Measurements from ENCODE around the gene FAM25C.
"Not testable (repeated sequence)": the region's sequence is repeated elsewhere in the genome, so short reads cannot be mapped to it uniquely, and the experiment has no call there.

The FAM25C gene

GRCh38 chr10:47999691-48000090, at the start of gene FAM25C:
TSS of gene FAM25C (minus strand) at chr10:47999791. CDS start at chr10:47999765, 26 bp downstream.
- DNase-seq (ENCODE audit: low spot score): not testable (repeated sequence)

DNA sequence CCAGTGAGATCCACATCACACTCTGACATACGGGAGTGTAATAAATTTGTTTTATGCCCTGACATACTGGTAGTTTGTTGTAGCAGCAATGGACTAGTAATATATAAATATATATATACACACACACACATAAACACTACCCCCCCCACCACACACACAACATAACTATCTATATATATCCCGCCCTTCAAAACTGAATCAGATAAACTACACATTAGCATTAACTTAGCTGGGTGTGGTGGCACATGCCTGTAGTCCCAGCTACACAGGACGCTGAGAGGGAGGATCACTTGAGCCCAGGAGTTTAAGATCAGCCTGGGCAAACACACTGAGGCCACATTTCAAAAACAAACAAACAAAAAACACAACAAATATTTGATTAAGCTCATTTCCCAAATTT, 45.0 kb upstream of the FAM25C start:
- DNase-seq (ENCODE audit: low spot score): not testable (repeated sequence)

DNA sequence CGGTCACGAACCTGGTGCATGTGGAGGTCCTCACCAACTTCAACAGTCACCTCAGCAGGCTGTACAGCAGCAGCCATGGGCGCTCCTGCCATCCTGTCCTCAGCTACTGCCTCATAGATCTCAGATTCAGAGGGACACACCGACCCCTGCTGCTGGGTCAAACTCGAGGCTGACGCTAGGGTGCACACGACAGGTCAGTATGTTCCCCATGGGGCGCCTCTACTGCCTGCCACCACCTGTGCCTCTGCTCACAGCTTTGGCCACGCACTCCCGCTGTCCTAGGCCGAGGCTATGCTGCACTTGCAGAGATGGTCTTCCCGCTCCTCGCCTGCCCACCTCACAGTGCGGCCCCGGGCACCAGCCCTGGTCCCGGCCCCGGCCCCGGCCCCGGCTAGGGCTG, 31.8 kb upstream of the FAM25C start:
- not testable (repeated sequence) for DNase-seq (ENCODE audit: low spot score)

GRCh38 chr10:48002306-48002705, 2.7 kb upstream of the FAM25C start:
- DNase-seq (ENCODE audit: low spot score): not testable (repeated sequence)

GRCh38 chr10:47994045-47994444, 5.5 kb downstream of the FAM25C start:
- not testable (repeated sequence) for DNase-seq (ENCODE audit: low spot score)

- not testable (repeated sequence) for DNase-seq (ENCODE audit: low spot score)
These were observed 7.0 kb downstream of the FAM25C start for GRCh38 chr10:47992560-47992959.

DNA sequence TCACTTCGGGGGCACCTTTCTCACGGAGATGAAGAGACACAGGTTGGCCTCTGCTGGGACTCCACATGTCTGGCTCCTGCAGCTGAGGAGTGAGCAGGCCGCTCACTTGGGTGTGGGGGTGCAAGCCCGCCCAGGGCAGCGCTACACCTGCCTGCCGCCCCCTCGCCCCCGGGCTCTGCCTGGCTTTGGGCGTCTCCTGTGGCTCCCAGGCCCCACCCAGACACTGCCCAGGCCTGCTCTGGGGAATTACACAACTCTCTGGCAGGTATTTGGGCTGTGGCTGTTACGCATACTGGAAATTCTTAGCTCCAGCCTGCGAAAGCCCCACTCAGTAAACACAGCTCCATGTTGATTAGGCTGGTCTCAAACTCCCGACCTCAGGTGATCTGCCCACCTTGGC, 7.9 kb downstream of the FAM25C start:
- not testable (repeated sequence) for DNase-seq (ENCODE audit: low spot score)

- DNase-seq (ENCODE audit: low spot score): not testable (repeated sequence)
These were observed 9.5 kb downstream of the FAM25C start for GRCh38 chr10:47990097-47990496.

DNA sequence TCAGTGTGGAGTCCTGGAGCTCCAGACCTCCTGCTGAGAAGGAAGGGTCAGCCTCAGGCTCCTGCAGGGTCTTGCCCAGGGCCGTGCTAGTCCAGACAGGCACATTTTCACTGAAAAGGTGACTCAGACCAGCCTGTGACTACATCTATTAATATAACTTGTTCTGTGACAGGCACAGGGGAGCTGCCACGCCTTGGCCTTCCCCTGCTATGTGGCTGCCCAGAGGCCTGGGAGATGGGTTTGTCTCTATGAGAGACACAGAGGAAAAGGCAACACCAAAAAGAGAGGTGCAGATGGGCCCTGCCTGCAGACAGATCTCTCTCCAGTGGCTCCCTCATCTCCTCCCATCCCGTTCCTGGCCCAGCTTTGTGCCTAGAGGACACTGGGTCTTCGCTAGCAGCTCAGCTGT, 10.0 kb downstream of the FAM25C start:
- DNase-seq (ENCODE audit: low spot score): not testable (repeated sequence)

DNA sequence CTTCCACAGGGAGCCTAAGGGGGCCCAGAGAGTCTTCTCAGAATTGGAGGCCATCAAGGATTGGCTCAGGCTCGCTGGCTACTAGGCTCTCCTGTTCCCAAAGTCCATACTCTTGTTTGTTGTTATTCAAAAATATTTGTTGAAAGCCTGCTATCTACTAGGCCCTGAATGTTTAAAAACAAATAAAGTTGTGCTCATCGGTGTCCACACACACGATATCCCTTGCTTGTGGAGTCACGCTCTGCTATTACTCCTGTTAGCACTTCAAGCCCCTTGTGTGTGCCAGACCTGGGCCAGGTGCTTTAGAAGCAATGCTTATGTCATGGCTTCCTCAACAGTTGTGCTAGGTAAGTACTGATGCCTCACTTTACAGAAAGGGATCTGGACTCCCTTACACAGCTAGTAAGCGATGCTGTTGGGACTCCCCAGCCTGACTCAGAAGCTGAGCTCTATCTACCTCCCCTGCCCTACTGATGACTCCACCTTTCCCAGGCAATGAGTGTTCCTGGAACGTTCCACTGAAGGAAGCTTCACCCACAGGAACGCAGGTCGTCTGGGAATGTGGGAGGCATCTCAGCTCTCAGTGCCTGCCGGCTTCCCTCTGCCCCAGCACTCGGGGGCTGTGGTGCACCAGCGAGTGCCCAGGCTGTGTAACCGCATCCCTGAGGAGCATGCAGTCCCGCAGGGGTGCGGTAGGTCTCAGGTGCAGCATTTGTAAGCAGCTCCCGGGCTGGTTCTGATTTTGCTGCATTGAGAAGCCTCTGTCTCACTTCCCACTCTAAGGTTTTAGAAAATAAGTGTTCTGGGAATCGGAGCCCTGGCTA, 10.7 kb downstream of the FAM25C start:
- DNase-seq (ENCODE audit: low spot score): not testable (repeated sequence)

GRCh38 chr10:47987952-47988351, 11.6 kb downstream of the FAM25C start:
- DNase-seq (ENCODE audit: low spot score): not testable (repeated sequence)

GRCh38 chr10:47986413-47987230, 13.0 kb downstream of the FAM25C start:
- DNase-seq (ENCODE audit: low spot score): not testable (repeated sequence)

DNA sequence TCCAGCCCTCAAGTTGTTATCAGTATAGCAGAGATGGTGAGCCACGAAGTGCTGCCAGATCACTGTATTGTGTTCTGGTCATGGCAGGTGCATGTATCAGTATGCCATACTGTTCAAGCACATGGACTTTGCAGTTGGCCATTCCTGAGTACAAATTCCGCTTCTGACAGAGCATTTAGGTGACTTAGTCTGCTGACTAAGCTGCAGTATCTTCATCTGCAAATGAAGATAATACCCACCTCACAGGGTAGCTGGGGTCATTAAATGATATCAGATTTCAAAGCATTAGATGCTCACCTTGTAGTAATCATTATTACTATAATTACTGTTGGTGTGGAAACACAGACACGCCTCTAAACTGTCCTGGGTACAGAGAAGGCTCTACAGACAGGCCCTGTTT, 24.2 kb downstream of the FAM25C start:
- not testable (repeated sequence) for DNase-seq (ENCODE audit: low spot score)

DNA sequence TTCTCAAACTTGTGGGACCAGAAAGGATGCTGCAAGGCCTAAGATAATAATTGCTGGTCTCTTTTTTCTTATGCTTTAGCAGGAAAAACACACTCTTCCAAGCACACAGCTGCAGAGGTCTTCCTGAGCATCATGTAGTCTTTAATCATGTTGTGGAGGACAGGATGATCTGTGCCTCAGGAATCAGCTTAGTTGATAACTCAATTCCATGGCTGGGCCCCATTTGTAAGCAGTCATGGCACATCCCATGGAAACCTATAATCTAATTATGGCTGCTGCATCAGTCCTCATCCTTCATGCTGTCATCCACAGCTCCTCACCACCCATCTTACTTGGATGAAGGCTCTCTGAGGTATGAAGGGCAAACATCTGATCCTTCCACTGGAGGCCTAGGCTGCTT, 26.5 kb downstream of the FAM25C start:
- DNase-seq (ENCODE audit: low spot score): not testable (repeated sequence)

DNA sequence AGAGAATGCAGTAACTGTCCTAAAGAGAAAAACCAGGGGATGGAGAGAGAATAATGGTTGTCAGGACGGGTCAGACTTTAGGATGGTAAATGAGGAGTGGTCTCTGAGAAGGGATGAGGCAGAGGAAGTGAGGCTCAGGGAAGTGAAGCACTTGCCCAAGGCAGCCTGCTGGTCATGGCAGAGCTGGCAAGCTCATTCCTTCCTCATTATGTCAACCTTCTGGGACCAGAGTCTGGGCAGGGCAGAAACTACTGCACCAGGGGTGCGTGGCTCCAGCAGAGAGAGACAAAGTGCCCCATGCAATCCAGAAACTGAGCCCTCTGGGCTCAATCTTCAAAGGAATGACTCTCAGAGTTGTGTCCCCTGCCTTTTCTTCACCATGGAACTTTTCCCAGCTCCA, 27.5 kb downstream of the FAM25C start:
- not testable (repeated sequence) for DNase-seq (ENCODE audit: low spot score)

- not testable (repeated sequence) for DNase-seq (ENCODE audit: low spot score)
These were observed 28.0 kb downstream of the FAM25C start for GRCh38 chr10:47971598-47971997.

- not testable (repeated sequence) for DNase-seq (ENCODE audit: low spot score)
These were observed 29.5 kb downstream of the FAM25C start for GRCh38 chr10:47970047-47970446.

DNA sequence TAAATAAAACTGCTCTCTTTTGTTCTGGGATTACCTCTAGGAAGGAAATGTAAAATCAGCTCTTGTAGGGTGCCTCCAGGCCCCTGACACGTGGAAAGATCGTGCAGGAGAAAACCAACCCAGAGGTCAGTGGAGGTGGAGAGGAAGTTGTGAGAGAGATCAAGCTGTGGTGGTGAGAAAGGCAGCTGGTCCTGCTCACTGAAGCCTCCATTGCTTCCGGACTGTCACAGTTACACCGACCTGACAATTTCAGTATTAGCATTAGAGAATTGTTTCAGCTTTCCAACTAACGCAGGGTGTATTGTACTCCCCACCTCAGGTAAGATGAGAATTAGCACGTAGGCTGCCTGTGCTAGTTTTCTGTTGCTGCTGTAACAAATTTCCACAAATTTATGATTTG, 30.6 kb downstream of the FAM25C start:
- DNase-seq (ENCODE audit: low spot score): not testable (repeated sequence)

DNA sequence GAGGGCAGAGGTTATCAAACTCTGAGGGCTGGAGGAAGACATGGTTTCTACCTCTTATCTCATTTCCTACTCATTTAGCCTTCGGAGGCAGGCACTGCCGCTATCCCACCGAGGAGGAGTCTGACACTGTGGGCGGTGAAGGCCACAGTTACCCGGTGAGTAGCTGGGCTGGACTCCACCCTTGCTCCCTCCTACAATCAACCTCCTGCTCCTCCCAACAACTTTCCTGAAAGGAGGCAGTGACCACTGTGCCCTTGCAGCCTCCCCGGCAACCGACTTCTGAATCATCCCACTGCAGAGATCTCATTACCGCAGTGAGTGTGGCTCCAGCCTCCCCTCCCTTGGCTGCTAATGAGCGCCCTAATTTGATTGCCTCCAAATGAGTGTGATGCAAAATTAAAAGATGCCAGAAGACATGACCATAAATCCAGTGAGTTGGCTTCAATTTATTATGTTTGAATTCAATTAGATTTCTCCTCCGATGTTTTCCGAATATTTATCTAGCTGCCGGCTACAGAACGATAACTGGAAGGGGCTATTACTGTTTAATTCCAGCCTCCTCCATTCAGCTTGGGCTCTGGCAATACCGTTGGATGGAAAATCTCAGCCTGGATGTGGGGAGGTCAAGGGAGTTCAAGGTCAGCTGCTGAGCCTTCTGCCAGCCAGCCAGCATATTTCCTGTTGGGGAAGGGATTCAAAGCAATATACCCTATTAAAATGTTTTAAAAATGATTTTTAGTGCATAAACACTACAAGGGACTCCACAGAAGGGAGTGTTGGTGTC, 35.1 kb downstream of the FAM25C start:
- not testable (repeated sequence) for DNase-seq (ENCODE audit: low spot score)

GRCh38 chr10:47962785-47963184, 36.8 kb downstream of the FAM25C start:
- not testable (repeated sequence) for DNase-seq (ENCODE audit: low spot score)

- not testable (repeated sequence) for DNase-seq (ENCODE audit: low spot score)
These were observed 38.9 kb downstream of the FAM25C start for GRCh38 chr10:47960699-47961098.

- DNase-seq (ENCODE audit: low spot score): not testable (repeated sequence)
These were observed 39.9 kb downstream of the FAM25C start for GRCh38 chr10:47959677-47960076.
